ENCODE measurements around the gene KCNQ5.

DNA sequence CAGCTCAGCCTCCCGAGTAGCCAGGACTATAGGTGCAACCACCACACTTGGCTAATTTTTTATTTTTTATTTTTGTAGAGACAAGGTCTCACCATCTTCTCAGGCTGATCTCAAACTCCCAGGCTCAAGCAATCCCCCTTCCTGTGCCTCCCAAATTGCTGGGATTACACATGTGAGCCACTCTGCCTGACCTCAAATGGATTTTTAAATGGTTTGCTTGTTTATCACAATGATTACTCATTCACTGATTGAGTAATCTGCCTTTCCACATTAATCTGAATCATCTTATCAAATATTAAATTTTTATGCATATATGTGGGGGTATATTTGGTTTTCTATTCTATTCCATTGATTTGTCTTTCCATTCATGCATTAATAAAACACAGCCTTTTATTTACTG lies 612.9 kb downstream of the KCNQ5 start:
- TF ChIP-seq CTCF (IDR thresholded peaks at IDR 0.05) (no peak), EP300 (IDR thresholded peaks at IDR 0.05) (no peak), POLR2A (IDR thresholded peaks at IDR 0.05) (no peak)
